ENCODE measurements around the gene EIF5A2.
A peak's percentile ranks its signal among the peaks of the same experiment; 100 is the strongest.
"Not testable (repeated sequence)": the region's sequence is repeated elsewhere in the genome, so short reads cannot be mapped to it uniquely, and the experiment has no call there.

Gene EIF5A2

DNA sequence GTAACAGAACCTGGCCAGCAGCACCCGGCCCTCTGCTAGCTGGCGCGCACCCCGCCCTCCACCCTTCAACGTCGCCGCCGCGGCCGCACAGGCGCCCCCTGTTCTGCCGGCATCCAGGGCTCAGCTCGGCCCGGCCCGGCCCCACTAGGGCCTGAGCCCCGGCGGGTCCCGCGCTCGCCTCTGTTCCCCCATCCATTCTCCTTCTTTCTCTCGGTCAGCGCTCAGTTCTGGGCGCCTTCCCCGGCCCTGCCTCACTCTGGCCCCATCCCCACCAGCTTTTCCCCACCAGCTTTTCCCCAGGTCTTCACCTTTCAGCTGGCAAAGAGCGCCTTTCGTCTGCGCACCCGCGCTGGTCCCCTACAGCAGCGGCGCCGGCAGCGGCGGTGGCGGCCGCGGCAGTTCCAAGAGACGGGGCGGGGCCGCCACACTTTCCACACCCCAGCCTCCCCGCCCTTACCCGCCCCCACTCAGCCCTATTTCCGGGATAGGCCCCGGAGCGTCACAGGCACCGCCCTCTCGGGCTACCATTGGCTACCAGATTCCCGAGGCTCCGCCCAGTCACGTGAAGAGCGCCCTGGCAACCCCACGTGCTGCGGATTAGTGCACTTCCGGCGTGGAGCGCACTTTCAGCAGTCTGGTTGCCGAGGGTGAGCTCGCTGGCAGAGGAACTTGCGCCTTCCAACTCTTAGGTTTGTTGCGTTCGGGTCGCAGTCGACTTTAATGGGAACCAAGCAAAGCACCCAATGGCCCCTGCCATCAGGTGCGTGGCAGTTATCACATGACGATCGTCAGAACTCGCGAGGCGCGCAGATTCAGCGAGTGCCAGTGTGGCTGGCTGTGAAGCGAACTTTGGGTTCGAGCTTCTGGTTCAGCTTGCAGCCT, at the start of gene EIF5A2:
Gene EIF5A2, minus strand, starts transcription at position 403 of the 882 bp plus-strand sequence. CDS start 831 bp downstream, outside the sequence.
- Mint-ChIP-seq H3K27ac (peak within 1 kb of the TSS; percentile 86), H3K4me3 (peak within 1 kb of the TSS; percentile 97), H3K4me1 (peaks cover 16% of the 10 kb centered on the region), H3K9me3 (peaks cover 5% of the 10 kb centered on the region), H3K36me3 (peaks cover 2% of the 10 kb centered on the region), H3K27me3 (no peaks in the 10 kb centered on the region)

DNA sequence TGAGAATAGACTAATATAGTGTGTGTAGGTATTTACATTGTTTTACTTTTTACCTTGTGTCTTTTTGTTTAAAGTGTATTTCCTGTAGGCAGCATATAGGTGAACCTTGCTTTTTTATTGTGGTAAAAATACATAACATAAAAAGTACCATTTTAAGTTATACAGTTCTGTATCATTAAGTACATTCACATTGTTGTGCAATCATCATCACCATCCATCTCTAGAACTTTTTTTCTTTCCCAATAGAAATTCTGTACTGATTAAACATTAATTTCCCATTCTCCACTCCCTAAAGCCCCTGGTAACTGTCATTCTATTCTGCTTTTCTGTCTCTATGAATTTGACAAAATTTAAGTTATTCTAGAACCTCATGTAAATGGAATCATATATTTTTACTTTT, 48.2 kb upstream of the EIF5A2 start:
- Mint-ChIP-seq H3K27me3 (peaks cover 7% of the 10 kb centered on the region), H3K4me3 (no peak overlapping the region), H3K4me1 (no peaks in the 10 kb centered on the region), H3K9me3 (no peaks in the 10 kb centered on the region), H3K36me3 (no peaks in the 10 kb centered on the region), H3K27ac (no peak overlapping the region)

DNA sequence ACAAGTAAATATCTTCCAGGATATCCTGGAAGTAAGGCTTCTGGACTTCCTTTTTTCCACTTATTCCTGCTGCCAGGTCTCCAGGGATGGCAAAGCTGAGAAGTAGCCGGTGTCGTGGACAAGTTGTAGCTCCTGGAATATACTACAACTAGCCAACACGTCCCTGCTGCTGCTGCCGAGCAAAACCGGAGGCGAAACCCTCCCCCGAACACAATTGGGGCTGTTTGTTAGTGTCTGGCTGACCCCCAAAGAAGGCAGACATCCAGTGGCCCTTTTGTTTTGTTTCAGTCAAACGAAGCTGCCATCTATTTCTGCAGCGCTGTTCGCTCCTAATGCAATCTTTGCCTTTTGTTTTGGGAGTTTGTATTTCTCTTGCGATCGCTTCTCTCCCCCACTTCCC, 45.3 kb upstream of the EIF5A2 start:
- Mint-ChIP-seq H3K27me3 (peaks cover 7% of the 10 kb centered on the region), H3K9me3 (no peaks in the 10 kb centered on the region), H3K36me3 (no peaks in the 10 kb centered on the region), H3K27ac (no peak overlapping the region), H3K4me1 (no peaks in the 10 kb centered on the region), H3K4me3 (no peak overlapping the region)

DNA sequence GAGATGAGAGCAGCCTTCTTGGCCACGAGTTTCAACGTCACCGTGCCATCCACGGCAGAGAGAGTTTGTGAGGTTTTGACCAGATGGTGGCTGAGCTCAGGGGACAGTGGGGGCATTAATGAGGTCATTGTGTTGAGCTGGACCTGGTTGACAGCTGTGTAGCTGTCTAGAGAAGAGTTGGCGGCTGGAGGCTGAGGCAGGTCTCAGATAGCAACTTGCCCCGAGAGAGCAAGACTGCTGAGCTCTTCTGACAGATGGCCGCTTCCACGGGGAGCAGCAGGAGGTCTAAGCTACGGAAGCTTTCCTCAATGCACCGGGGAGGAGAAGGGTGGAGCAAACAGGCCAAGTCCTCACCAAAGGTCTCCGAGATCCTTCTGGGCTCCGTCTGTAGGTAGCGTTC, 44.8 kb upstream of the EIF5A2 start:
- H3K27ac Mint-ChIP-seq, result no peak overlapping the region
- no peaks in the 10 kb centered on the region for H3K9me3 Mint-ChIP-seq
- H3K27me3 Mint-ChIP-seq, result peaks cover 10% of the 10 kb centered on the region
- no peak overlapping the region for H3K4me3 Mint-ChIP-seq
- H3K4me1 Mint-ChIP-seq, result no peaks in the 10 kb centered on the region
- no peaks in the 10 kb centered on the region for H3K36me3 Mint-ChIP-seq

DNA sequence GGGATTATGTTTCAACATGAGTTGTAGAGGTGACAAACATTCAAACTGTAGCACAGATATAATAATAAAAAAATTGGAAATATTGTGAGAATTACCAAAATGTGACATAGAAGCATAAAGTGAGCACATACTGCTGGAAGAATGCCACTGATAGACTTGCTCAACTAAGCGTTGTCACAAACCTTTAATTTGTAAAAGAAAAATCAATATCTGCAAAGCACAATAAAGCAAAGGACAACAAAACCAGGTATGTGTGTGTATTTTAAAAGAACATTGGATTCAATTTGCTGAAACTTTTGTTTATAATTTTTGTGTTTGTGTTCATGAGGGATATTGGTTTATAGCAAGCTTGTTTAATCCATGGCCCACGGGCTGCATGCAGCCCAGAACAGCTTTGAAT, 40.8 kb upstream of the EIF5A2 start:
- H3K27me3 Mint-ChIP-seq, result peaks cover 4% of the 10 kb centered on the region
- H3K36me3 Mint-ChIP-seq, result no peaks in the 10 kb centered on the region
- no peak overlapping the region for H3K27ac Mint-ChIP-seq
- no peaks in the 10 kb centered on the region for H3K9me3 Mint-ChIP-seq
- no peaks in the 10 kb centered on the region for H3K4me1 Mint-ChIP-seq
- H3K4me3 Mint-ChIP-seq, result no peak overlapping the region

DNA sequence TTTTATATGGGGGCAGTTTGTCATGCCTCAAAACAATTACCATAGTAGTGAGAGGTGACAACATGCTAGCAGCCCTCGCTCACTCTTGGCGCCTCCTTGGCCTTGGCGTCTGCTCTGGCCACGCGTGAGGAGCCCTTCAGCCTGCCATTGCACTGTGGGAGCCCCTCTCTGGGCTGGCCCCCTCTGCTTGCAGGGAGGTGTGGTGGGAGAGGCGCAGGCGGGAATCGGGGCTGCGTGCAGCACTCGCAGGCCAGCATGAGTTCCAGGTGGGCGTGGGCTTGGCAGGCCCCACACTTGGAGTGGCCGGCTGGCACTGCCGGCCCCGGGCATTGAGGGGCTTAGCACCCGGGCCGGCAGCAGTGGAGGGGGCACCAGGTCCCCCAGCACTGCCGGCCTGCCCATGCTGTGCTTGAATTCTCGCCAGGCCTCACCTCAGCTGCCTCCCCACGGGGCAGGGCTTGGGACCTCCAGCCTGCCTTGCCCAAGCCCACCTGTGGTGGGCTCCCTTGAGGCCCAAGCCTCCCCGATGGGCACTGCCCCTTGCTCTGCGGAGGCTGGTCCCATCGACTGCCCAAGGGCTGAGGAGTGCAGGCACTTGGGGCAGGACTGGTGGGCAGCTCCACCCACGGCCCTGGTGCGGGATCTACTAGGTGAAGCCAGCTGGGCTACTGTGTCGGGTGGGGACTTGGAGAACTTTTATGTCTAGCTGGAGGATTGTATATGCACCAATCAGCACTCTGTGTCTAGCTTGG, 38.8 kb upstream of the EIF5A2 start:
- Mint-ChIP-seq H3K9me3 (peaks cover 5% of the 10 kb centered on the region), H3K4me1 (no peaks in the 10 kb centered on the region), H3K27ac (no peak overlapping the region), H3K4me3 (no peak overlapping the region), H3K36me3 (no peaks in the 10 kb centered on the region), H3K27me3 (peaks cover 5% of the 10 kb centered on the region)

DNA sequence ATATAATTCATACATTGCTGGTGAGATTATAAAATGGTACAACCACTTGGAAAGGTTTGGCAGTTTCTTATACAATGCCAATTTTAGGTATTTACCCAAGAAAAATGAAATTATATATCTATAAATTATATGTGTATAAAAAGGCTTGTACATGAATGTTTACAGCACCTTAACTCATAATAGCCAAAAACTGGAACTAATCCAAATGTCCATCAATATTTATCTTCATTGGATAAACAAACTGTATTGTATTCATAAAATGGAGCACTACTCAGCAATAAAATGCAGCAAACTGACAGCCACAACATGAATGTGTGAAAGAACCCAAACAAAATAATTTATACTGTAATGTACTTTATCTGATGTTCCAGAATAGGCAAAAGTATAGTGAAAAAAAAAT, 33.6 kb upstream of the EIF5A2 start:
- Mint-ChIP-seq H3K27ac (no peak overlapping the region), H3K4me3 (no peak overlapping the region), H3K36me3 (peaks cover 6% of the 10 kb centered on the region), H3K27me3 (peaks cover 8% of the 10 kb centered on the region), H3K9me3 (peaks cover 23% of the 10 kb centered on the region), H3K4me1 (no peaks in the 10 kb centered on the region)

DNA sequence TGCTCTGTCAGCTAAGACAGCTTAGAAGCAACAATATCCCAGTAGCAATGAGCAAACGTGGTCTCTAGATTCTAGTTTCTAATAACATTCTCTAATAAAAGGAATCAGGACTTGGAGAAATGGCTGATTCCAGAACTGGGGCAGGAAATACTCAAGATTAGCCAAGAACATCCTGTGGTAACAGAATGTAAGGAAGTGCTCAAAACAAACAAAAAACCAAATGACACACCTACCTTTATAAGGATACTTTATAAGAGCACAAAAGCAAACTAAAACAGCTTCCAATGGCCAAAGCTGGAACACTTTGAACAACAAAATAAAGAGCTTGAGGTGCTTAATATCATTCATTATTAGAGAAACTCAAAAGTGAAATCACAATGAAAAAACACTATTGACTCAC, 33.1 kb upstream of the EIF5A2 start:
- Mint-ChIP-seq H3K4me3 (no peak overlapping the region), H3K9me3 (peaks cover 23% of the 10 kb centered on the region), H3K36me3 (peaks cover 6% of the 10 kb centered on the region), H3K27ac (no peak overlapping the region), H3K27me3 (peaks cover 8% of the 10 kb centered on the region), H3K4me1 (no peaks in the 10 kb centered on the region)

DNA sequence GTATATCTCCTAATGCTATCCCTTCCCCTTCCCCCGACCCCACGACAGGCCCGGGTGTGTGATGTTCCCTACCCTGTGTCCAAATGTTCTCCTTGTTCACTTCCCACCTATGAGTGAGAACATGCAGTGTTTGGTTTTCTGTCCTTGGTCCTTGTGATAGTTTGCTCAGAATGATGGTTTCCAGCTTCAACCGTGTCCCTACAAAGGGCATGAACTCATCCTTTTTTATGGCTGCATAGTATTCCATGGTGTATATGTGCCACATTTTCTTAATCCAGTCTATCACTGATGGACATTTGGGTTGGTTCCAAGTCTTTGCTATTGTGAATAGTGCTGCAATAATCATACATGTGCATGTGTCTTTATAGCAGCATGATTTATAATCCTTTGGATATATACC, 24.6 kb upstream of the EIF5A2 start:
- H3K27me3 Mint-ChIP-seq, result peaks cover 22% of the 10 kb centered on the region
- not testable (repeated sequence) for H3K4me3 Mint-ChIP-seq, H3K4me1 Mint-ChIP-seq, H3K27ac Mint-ChIP-seq, H3K36me3 Mint-ChIP-seq, H3K9me3 Mint-ChIP-seq

DNA sequence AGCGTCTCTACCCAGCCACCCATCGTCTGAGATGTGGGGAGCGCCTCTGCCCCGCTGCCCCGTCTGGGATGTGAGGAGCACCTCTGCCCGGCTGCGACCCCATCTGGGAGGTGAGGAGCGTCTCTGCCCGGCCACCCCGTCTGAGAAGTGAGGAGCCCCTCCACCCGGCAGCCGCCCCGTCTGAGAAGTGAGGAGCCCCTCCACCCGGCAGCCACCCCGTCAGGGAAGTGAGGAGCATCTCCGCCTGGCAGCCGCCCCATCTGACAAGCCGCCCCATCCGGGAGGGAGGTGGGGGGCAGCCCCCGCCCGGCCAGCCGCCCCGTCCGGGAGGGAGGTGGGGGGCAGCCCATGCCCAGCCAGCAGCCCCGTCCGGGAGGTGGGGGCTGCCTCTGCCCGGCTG, 15.1 kb upstream of the EIF5A2 start:
- not testable (repeated sequence) for H3K4me3 Mint-ChIP-seq, H3K36me3 Mint-ChIP-seq, H3K4me1 Mint-ChIP-seq, H3K27ac Mint-ChIP-seq
- peaks cover 10% of the 10 kb centered on the region for H3K27me3 Mint-ChIP-seq
- H3K9me3 Mint-ChIP-seq, result peaks cover 14% of the 10 kb centered on the region

DNA sequence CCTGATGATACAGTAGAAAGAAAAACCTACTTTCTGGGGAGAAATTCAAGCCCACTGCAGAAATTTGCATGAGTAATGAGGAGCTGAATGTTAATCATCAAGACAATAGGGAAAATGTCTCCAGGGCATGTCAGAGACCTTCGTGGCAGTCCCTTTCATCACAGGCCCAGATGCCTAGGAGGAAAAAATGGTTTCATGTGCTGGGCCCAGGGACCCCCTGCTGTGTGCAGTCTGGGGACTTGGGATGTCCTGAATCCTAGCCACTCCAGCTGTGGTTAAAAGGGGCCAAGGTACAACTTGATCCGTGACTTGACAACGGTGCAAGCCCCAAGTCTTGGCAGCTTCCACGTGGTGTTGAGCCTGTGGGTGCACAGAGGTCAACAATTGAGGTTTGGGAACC, 10.3 kb upstream of the EIF5A2 start:
- peaks cover 14% of the 10 kb centered on the region for H3K27me3 Mint-ChIP-seq
- no peak overlapping the region for H3K4me3 Mint-ChIP-seq
- no peak overlapping the region for H3K27ac Mint-ChIP-seq
- peaks cover 9% of the 10 kb centered on the region for H3K36me3 Mint-ChIP-seq
- peaks cover 21% of the 10 kb centered on the region for H3K9me3 Mint-ChIP-seq
- no peaks in the 10 kb centered on the region for H3K4me1 Mint-ChIP-seq

DNA sequence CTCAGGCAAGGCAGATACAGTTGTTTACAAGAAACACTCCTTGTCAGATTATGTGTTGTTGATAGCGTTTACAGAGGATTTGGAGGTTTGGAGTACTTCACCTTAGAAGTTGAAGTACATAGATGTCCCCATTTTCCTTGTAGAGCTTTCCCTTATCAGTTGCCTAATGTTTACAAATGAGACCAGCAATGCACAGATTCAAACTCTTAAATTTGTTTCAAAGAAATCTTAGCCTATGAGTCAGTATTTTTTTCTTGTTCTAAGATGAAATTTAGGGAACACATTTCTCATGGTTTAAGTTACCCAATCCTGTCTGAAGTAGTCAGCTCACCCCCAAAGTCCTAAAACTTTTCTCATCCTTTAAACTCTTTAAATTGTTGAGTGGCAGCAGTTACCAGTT, 6.3 kb upstream of the EIF5A2 start:
- Mint-ChIP-seq H3K27me3 (peaks cover 4% of the 10 kb centered on the region), H3K27ac (no peak overlapping the region), H3K4me3 (no peak overlapping the region), H3K4me1 (no peaks in the 10 kb centered on the region), H3K9me3 (peaks cover 9% of the 10 kb centered on the region), H3K36me3 (peaks cover 9% of the 10 kb centered on the region)

DNA sequence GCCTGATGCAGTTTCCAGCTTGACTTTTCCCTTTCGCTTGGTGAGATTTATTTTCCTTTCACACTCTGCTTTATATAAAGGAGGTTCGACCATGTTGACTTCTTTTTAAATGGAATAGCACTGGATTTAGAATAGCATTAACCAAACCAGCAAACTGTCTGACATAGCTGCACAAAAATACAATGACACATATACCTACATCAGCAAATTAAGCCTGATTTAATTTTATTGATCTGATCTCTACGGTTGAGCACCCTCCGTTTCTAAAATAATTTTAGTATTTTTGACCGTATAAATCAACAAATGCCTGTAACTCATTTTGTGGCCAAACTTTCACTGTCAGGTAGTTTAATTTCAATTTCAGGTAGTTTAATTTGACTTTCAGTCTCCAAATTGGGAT, 5.8 kb upstream of the EIF5A2 start:
- Mint-ChIP-seq H3K4me1 (no peaks in the 10 kb centered on the region), H3K27ac (no peak overlapping the region), H3K36me3 (peaks cover 7% of the 10 kb centered on the region), H3K27me3 (peaks cover 4% of the 10 kb centered on the region), H3K4me3 (no peak overlapping the region), H3K9me3 (peaks cover 13% of the 10 kb centered on the region)

DNA sequence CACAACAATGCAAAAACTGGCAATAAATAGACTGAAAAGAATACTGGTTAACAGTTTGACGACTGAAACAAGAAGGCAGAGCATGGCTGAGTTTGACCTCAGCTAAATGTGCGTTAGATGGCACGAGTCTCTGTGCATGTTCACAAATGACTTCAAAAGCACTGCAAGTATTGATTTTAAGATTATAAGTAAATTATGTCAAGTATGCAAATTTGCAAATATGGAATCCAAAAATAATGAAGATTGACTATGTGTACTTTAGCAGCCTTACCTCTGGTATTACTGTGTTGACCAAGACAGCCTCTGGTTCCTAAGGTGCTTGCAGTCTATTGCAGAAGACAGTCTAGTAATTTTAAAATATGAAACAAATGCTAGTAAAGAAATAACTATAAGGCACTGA, 2.6 kb upstream of the EIF5A2 start:
- no peak overlapping the region for H3K27ac Mint-ChIP-seq
- H3K27me3 Mint-ChIP-seq, result no peaks in the 10 kb centered on the region
- H3K4me3 Mint-ChIP-seq, result no peak overlapping the region

DNA sequence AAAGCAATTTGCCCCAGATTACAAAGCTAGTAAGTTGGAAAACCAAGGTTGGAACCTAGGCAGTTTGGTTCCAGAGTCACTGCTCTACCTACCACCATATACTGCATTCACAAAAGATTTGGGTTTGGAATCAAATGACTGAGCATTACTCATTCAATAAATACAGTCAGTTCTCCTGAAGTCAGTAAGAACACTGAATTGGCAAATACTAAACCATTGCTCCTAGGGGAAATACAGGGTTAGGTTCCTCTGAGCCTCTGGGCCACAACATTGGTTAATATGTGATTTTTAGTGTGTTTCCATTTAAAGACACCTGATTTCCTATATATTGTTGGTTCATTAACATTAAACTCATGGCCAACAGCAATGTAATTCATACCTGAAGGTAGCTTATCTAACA, 2.1 kb upstream of the EIF5A2 start:
- no peaks in the 10 kb centered on the region for H3K27me3 Mint-ChIP-seq
- H3K9me3 Mint-ChIP-seq, result peaks cover 5% of the 10 kb centered on the region
- H3K4me3 Mint-ChIP-seq, result no peak overlapping the region

More for the DNA sequence above, 2.6 kb upstream of the EIF5A2 start:
- Mint-ChIP-seq H3K36me3 (no peaks in the 10 kb centered on the region), H3K4me1 (peaks cover 9% of the 10 kb centered on the region), H3K9me3 (peaks cover 5% of the 10 kb centered on the region)

More for the DNA sequence above, 2.1 kb upstream of the EIF5A2 start:
- Mint-ChIP-seq H3K4me1 (peaks cover 14% of the 10 kb centered on the region), H3K27ac (no peak overlapping the region), H3K36me3 (peaks cover 2% of the 10 kb centered on the region)
